Adipocyte (in vitro differentiated cells): ENCODE measurements around the gene PDCD4.

Experiments
- DNase-seq: peaks from one replicate; pipeline ENCODE4 v3.0.0-alpha.2; 2015; ENCODE audit warnings: low read depth
- H3K27me3 ChIP-seq: replicated peaks from 2 replicates; pipeline ENCODE4 v1.7.0; 2013; ENCODE audit warnings: mild to moderate bottlenecking, low read length, moderate library complexity; ENCODE audit not compliant: control insufficient read depth, insufficient read depth
- H3K36me3 ChIP-seq: 2 replicates; pipeline ENCODE4 v1.7.0; 2013; ENCODE audit warnings: low read length, mild to moderate bottlenecking, moderate library complexity; ENCODE audit not compliant: control insufficient read depth, insufficient read depth, severe bottlenecking
- H3K4me1 ChIP-seq: 2 replicates; pipeline ENCODE4 v1.7.0; 2013; ENCODE audit warnings: mild to moderate bottlenecking, low read length, moderate library complexity; ENCODE audit not compliant: control insufficient read depth, insufficient read depth
- H3K4me3 ChIP-seq: 2 replicates; pipeline ENCODE4 v1.7.0; 2013; ENCODE audit warnings: mild to moderate bottlenecking, low read length, moderate library complexity
- H3K9ac ChIP-seq: 2 replicates; pipeline ENCODE4 v1.7.0; 2013; ENCODE audit warnings: mild to moderate bottlenecking, low read length, moderate library complexity
- H3K9me3 ChIP-seq: 2 replicates; pipeline ENCODE4 v1.7.0; 2013; ENCODE audit warnings: mild to moderate bottlenecking, low read length, moderate library complexity; ENCODE audit not compliant: control insufficient read depth

PDCD4 gene

DNA sequence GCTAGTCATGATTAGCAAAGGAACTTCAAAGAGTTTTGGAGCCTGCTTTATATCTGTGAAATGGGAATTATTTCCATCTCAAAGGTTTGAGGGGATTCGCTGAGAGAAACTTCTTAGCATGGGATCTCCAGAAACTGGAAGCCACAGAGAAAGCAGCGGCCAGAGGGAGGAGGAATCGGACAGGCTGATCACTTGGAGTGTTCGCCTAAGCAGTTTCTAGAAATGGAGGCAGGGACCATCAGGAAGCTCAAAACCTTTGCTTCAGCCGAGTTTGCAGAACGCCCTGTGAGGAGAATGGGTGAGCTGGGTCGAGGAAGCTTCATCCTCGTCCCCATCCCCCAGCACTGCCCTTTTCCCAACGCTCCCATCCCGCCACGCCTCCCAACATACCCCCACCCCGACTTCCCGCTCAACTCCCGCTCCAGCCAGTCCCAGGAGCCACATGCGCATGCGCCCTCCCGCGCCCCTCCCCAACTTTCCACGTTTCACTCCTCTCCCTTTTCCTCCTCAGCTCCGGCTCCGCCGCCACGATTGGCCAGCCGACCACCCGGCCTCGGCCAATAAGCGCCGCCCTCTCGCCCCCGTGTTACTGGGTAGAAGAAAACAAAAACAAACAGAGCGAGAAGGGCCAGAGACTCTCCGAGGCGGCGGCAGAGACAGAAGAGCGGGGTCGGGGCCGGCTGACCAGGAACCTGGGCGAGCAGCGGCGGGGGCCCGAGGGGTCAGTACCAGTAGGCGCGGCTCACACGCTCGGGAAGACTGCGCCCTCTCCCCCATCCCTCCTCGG, at the start of gene PDCD4:
TSS of gene PDCD4 (plus strand) at position 631 of the 787 bp plus-strand sequence. CDS start 4,100 bp downstream, outside the sequence.
- peak within 1 kb of the TSS; percentile 84 for H3K4me3 ChIP-seq
- peak; percentile 99 for DNase-seq
- no peaks in the 10 kb centered on the region for H3K9me3 ChIP-seq
- no peaks in the 10 kb centered on the region for H3K27me3 ChIP-seq
- H3K4me1 ChIP-seq = peaks cover 48% of the 10 kb centered on the region
- H3K9ac ChIP-seq = peak within 1 kb of the TSS; percentile 93
- peaks cover 7% of the 10 kb centered on the region for H3K36me3 ChIP-seq

DNA sequence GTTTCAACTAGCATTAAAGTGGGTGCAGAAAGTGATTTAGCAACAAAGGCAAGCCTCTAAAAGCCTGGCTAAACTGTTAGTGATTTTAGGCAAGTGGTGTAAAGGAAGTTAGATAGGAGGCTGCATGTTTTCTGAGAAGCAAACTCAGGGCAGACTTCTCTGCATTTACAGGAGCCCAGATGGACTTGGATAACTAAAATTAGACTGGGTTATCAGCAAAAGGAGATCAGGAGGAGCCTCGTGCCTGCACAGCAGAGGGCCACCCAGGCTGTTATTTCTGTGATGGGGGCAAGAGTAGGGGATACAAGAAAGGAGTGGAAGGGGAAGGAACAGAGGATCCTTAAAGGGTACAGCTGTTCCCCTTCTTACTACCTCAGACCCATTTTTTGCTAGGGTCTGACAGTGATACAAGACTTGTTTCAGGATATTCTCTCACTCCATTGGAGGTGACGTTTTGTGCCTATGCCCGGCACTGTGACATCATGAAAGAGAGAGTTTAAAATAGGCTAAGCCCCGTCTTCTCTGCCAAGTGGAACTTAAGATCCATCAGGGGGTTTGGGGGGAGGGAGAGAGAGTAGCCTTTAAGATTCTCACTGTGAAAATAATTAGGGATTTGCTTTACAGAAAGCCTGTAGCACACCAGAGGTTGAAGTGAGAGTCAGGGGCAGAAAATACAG, 49.6 kb upstream of the PDCD4 start:
- Histone ChIP-seq H3K4me3 (no peak overlapping the region), H3K9ac (peak overlapping the region; percentile 16), H3K27me3 (no peaks in the 10 kb centered on the region), H3K9me3 (no peaks in the 10 kb centered on the region), H3K4me1 (peaks cover 47% of the 10 kb centered on the region), H3K36me3 (no peaks in the 10 kb centered on the region)
- DNase-seq = no peak

DNA sequence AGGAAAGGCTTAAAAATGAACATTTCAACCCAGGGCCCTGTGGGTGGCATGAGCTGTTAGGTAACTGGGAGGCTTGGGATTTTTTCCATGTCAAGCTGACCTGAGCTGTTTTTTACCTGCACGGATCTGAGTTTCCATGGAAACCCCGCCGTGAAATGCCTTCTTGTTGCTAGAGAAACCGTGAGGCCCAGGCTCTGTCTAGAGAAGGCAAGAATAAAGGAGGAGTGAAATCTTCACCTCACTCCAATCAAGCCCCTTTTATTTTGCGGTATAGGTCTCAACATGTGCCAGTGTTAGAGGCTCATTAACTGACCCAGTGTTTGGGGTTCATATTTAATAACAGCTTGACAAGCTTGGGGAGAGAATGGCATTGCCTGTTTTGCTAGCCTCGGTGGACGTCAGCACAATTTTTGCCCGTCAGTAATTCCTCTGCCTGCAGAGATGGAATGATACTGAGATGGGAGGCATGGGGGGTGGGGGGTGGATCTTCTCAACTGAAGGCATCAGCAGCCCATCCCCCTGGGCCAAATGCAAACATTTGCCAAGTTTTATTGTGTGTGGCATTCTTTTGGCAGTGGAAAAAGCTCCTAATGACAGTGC, 48.9 kb upstream of the PDCD4 start:
- Histone ChIP-seq H3K4me3 (no peak overlapping the region), H3K4me1 (peaks cover 54% of the 10 kb centered on the region), H3K9ac (no peak overlapping the region), H3K36me3 (no peaks in the 10 kb centered on the region), H3K9me3 (no peaks in the 10 kb centered on the region), H3K27me3 (no peaks in the 10 kb centered on the region)
- DNase-seq = no peak

DNA sequence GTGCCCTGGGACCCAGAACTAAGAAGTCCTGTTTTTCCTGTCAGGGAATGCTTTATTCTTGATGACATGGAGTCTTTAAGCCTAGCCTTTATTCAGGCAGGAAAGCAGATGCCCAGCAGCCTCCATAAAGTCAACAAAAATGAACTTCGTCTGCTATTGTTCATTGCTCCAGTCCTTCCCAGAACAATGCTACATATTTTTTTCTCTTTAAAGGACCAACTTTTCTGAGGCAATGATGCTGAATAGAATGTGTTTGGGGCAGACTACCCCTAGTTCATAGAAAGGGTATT, 47.6 kb upstream of the PDCD4 start:
- Histone ChIP-seq H3K9ac (no peak overlapping the region), H3K4me3 (no peak overlapping the region), H3K9me3 (no peaks in the 10 kb centered on the region), H3K36me3 (no peaks in the 10 kb centered on the region), H3K4me1 (peaks cover 52% of the 10 kb centered on the region), H3K27me3 (no peaks in the 10 kb centered on the region)
- DNase-seq = no peak

DNA sequence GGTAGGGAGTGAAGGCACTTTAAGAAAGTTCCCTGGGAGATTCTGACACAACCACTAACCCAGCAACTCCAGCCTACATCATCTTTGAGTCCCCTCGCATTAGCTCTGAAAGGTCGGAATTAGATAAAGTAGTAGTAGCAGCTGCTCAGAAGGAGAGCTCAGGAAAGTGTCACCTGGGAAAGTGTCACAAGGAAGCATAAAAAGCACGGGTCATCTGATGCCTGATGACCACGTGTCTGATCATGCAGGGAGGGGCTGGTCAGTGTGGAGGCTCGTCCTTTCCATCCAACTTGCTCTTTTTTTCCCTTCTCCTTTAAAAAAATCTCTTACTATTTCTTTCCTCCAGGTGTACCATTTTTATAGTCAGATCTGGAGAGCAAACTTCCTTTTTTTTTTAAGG, 47.1 kb upstream of the PDCD4 start:
- Histone ChIP-seq H3K4me1 (peaks cover 47% of the 10 kb centered on the region), H3K36me3 (no peaks in the 10 kb centered on the region), H3K9ac (no peak overlapping the region), H3K9me3 (no peaks in the 10 kb centered on the region), H3K4me3 (no peak overlapping the region), H3K27me3 (no peaks in the 10 kb centered on the region)
- DNase-seq = no peak

DNA sequence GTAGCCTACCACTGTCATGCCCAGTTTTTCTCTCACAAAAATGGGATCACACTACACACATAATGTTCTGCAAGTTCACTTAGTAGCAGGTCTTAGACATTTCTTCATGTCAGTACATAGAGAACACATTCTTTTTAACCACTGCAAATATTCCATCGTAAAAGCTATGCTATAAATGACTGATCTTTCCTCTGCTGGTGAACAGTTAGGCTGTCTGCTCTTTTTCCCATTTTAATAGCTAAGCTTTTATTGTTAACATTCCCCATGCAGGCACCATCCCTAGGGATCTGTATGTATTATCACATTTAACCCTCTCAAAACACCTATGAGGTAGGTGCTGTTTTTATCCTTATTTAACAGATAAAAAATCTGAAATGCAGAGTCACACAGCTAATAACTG, 46.2 kb upstream of the PDCD4 start:
- H3K9ac ChIP-seq = no peak overlapping the region
- no peak for DNase-seq
- no peaks in the 10 kb centered on the region for H3K9me3 ChIP-seq
- H3K36me3 ChIP-seq = no peaks in the 10 kb centered on the region
- no peaks in the 10 kb centered on the region for H3K27me3 ChIP-seq
- H3K4me3 ChIP-seq = no peak overlapping the region
- H3K4me1 ChIP-seq = peaks cover 38% of the 10 kb centered on the region

DNA sequence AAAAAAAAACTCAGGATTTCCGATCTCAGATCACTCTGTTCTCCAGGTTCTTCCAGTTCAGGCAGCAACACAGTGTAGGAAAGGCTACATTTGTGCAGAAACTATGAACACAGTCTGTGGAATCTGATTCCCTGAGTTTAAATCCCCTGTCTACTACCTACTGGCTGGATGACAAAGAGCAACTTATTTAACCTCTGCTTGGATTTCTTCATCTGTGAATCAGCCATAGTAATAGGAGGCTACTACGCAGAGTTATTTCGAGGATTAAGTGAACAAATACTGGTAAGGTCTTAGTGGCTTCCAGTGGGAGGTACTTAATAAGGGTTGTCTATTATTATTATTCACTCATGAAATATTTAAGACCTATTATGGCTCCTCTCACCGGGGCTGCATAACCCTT, 44.3 kb upstream of the PDCD4 start:
- Histone ChIP-seq H3K36me3 (no peaks in the 10 kb centered on the region), H3K9ac (no peak overlapping the region), H3K27me3 (no peaks in the 10 kb centered on the region), H3K9me3 (no peaks in the 10 kb centered on the region), H3K4me1 (peaks cover 19% of the 10 kb centered on the region), H3K4me3 (no peak overlapping the region)
- peak; percentile 33 for DNase-seq

DNA sequence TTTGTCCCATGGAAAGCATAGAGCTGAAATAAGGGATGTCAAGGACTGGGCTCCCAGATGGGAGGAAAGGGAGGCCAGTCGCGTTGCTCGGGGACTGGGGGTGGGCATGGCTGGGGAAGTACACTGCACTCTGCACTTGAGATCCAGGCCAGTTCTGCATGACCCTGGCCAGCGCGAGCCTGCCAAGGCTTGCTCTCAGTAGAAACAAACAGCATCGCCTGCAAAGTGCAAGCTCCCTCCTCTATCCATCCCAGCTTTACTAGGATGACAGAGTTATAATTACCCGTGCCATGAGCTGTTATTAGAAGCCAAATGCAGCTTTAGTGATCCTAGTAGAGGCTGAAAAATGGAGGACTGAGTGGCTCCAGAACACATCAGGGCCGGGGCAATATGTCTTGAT, 43.9 kb upstream of the PDCD4 start:
- H3K27me3 ChIP-seq = no peaks in the 10 kb centered on the region
- no peak overlapping the region for H3K9ac ChIP-seq
- no peak for DNase-seq
- H3K4me3 ChIP-seq = no peak overlapping the region
- H3K4me1 ChIP-seq = peaks cover 17% of the 10 kb centered on the region
- H3K9me3 ChIP-seq = no peaks in the 10 kb centered on the region
- H3K36me3 ChIP-seq = no peaks in the 10 kb centered on the region

DNA sequence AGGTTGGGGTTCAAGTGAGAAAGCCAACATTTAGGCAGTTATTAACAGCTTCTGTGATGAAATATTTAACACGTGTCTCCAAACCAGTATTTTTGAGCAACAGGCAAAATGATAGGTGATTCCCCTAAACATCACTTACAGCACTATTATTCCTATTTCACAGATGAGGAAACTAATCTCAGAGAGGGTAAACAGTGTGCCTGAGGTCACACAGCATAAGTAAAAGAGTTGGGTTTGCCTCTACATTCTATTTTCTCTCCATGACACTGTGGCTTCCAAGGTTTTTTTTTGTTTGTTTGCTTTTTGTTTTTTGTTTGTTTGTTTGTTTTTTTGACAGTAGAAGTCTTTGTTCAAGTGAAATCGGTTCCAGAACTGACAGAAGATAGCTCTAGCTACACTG, 43.2 kb upstream of the PDCD4 start:
- Histone ChIP-seq H3K27me3 (no peaks in the 10 kb centered on the region), H3K9me3 (no peaks in the 10 kb centered on the region), H3K9ac (no peak overlapping the region), H3K36me3 (no peaks in the 10 kb centered on the region), H3K4me3 (no peak overlapping the region), H3K4me1 (peaks cover 17% of the 10 kb centered on the region)
- no peak for DNase-seq

DNA sequence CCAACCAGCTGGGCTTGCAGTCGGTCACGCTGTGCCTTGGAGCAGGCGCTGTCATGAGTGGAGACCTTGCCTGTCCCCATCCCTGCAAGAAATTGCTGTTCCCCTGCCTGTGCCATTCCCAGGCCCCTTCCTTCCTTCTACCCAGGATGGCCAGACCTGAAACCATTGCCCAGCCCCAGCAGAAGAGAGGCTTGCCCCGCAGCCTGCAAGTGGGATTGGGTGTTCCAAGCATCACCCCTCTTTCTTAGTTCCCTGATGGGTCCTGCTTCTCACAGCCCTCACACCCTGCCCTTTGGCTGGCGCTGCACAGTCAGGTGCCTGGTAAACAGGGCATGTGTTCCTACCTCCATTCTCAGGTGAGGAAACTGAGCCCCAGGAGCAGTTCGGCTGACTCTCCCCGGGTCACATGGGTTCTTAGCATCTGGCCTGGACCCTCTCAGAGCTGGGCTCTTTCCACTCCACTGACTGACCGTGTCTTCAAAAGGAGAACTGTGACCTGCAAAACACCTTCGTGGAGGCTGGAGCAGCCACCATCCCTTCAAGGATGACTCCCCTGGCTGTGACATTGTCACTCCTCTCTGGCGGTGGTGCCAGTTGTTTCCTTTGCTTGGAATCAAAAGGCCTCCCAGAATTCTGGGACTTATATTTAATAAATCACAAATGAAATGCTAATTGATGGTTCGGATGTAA, 41.9 kb upstream of the PDCD4 start:
- Histone ChIP-seq H3K9ac (no peak overlapping the region), H3K27me3 (no peaks in the 10 kb centered on the region), H3K4me1 (peaks cover 17% of the 10 kb centered on the region), H3K36me3 (no peaks in the 10 kb centered on the region), H3K9me3 (no peaks in the 10 kb centered on the region), H3K4me3 (no peak overlapping the region)
- no peak for DNase-seq

DNA sequence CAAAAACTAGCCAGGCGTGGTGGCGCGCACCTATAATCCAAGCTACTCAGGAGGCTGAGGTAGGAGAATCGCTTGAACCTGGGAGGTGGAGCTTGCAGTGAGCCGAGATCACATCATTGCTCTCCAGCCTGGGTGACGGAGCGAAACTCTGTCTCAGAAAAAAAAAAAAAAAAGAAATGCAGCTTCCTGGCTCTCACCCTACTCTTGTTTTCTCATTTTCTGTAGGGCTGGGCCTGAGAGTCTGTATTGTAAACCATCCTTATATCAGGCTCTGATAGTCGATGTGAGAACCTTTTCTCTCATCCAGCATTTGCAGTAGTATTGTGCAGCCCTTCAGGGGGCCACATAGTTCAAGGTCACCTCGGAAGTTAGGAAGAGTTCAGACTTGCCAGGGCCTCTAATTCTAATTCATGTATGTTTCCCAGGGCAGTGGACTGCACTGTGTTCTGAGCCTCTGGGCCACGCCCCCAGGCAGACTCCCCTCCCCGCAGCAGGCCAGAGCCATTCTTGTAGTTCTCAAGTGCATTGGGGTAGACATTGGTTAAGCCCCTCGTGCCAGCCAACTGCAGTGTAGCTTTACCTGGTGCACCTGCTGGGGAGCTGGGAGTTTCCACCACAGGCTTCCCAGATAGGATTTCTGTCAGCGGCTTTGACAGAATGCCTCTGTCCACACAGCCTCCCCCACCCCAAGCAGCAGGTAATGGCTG, 38.3 kb upstream of the PDCD4 start:
- no peak for DNase-seq
- no peaks in the 10 kb centered on the region for H3K9me3 ChIP-seq
- H3K36me3 ChIP-seq = no peaks in the 10 kb centered on the region
- peaks cover 18% of the 10 kb centered on the region for H3K4me1 ChIP-seq
- H3K27me3 ChIP-seq = no peaks in the 10 kb centered on the region
- H3K9ac ChIP-seq = no peak overlapping the region
- no peak overlapping the region for H3K4me3 ChIP-seq
